Chondrocyte (in vitro differentiated cells): ENCODE results near the gene GCM1. TPM values are rescaled to one million over a fixed set of nuclear protein-coding genes. Genes with fewer than 3 reads are reported as not detected.
A peak's percentile ranks its signal among the peaks of the same experiment; 100 is the strongest.
"Not testable (repeated sequence)": the region's sequence is repeated elsewhere in the genome, so short reads cannot be mapped to it uniquely, and the experiment has no call there.

Experiments
- DNase-seq: peaks from one replicate; pipeline ENCODE4 v3.0.0; 2021; ENCODE audit warnings: mixed read lengths, low spot score
- H3K27ac Mint-ChIP-seq: one replicate; pipeline ENCODE4 v1.8.0; 2021; ENCODE audit warnings: mild to moderate bottlenecking, moderate library complexity, mixed read lengths; ENCODE audit not compliant: unreplicated experiment
- H3K27me3 Mint-ChIP-seq: 2 replicates; pipeline ENCODE4 v1.8.0; 2021; ENCODE audit warnings: low read depth, mixed read lengths
- H3K36me3 Mint-ChIP-seq: 2 replicates; pipeline ENCODE4 v1.8.0; 2021; ENCODE audit warnings: low read depth, mixed read lengths
- H3K4me1 Mint-ChIP-seq: 2 replicates; pipeline ENCODE4 v1.8.0; 2021; ENCODE audit warnings: low read depth, mild to moderate bottlenecking, mixed read lengths
- H3K4me3 Mint-ChIP-seq: one replicate; pipeline ENCODE4 v1.8.0; 2021; ENCODE audit warnings: mild to moderate bottlenecking, moderate library complexity, mixed read lengths; ENCODE audit not compliant: unreplicated experiment
- H3K9me3 Mint-ChIP-seq: 2 replicates; pipeline ENCODE4 v1.8.0; 2021; ENCODE audit warnings: low read depth, mixed read lengths
- total RNA-seq: library from RNA; stranded (reverse); gene quantifications from 3 replicates; pipeline ENCODE4 v1.2.1, GENCODE V29; 2021
- TF ChIP-seq, protein P1 (sequence below): fragments of 200-600 bp; sonication (generic); IDR thresholded peaks from 2 replicates; pipeline ENCODE4 v1.5.0; 2021; ENCODE audit warnings: antibody characterized with exemption, mild to moderate bottlenecking, moderate library complexity

Gene GCM1
- total RNA-seq, 1 donor from 2014 or later, result not detected

DNA sequence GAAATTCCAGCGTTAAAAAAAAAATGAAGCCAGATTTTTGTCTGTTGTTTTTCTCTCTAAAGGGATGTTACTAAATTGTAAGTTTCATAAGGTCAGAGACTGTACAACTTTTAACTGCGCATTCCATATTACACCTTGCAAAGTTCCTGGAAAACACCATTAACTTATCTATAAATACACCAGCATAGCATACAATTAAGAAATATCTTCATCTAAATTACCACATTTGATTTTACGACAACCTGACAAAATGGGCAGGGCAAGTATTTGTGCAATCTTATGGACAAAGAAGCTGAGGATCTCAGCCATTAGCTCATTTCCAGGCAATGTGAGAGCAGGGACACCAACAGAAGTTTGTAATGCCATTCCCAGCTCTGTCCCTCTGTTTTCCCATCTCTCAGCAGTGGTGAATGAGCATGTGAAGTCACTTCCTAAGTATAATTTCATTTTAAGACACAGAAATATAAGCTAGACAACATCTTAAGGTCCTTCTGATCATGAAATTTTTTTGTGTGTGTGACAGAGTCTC, 12.9 kb upstream of the GCM1 start:
- Mint-ChIP-seq H3K4me3 (no peak overlapping the region), H3K4me1 (peaks cover 46% of the 10 kb centered on the region), H3K9me3 (peaks cover 6% of the 10 kb centered on the region), H3K27ac (peak overlapping the region; percentile 70), H3K36me3 (no peaks in the 10 kb centered on the region), H3K27me3 (no peaks in the 10 kb centered on the region)
- TF ChIP-seq, protein P1, sequence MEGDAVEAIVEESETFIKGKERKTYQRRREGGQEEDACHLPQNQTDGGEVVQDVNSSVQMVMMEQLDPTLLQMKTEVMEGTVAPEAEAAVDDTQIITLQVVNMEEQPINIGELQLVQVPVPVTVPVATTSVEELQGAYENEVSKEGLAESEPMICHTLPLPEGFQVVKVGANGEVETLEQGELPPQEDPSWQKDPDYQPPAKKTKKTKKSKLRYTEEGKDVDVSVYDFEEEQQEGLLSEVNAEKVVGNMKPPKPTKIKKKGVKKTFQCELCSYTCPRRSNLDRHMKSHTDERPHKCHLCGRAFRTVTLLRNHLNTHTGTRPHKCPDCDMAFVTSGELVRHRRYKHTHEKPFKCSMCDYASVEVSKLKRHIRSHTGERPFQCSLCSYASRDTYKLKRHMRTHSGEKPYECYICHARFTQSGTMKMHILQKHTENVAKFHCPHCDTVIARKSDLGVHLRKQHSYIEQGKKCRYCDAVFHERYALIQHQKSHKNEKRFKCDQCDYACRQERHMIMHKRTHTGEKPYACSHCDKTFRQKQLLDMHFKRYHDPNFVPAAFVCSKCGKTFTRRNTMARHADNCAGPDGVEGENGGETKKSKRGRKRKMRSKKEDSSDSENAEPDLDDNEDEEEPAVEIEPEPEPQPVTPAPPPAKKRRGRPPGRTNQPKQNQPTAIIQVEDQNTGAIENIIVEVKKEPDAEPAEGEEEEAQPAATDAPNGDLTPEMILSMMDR, result no peak
- no peak for DNase-seq

DNA sequence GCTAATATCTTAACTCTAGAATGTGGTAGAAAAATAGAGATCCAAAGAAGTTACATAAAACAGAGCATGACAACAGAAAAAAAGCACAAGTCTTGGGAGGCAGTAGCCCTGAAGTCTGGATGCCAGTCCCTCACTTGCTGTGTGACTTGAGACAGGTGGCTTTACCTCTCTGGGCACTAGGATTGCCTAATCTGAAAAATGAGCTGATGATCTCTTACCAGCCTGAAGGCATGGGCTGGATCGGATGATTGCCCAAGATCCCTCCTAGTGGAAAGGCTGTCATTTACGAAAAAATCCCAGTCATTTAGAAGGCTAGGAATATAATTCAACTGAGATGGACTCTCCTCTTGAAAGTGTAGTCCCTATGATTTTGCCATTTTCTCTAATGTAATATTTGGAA, 10.9 kb upstream of the GCM1 start:
- peaks cover 36% of the 10 kb centered on the region for H3K4me1 Mint-ChIP-seq
- no peaks in the 10 kb centered on the region for H3K36me3 Mint-ChIP-seq
- no peaks in the 10 kb centered on the region for H3K27me3 Mint-ChIP-seq
- H3K4me3 Mint-ChIP-seq, result no peak overlapping the region
- peaks cover 6% of the 10 kb centered on the region for H3K9me3 Mint-ChIP-seq
- no peak overlapping the region for H3K27ac Mint-ChIP-seq
- TF ChIP-seq, protein P1, result peak; percentile 22
- DNase-seq, result no peak

DNA sequence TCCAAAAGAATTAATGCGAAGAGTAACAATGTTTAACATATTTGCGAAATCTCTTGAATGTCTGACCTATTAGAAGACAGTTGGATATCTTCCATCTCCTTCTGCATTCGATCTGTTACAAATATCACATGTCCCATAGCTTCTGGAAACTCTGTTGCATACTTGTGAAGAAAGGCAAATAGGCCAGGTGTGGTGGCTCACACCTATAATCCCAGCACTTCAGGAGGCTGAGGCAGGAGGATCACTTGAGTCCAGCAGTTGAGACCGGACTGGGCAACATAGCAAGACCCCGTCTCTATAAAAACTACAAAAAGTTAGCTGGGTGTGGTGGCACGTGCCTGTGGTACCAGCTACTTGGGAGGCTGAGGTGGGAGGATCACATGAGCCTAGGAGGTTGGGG, 9.4 kb upstream of the GCM1 start:
- H3K4me1 Mint-ChIP-seq, result peaks cover 26% of the 10 kb centered on the region
- not testable (repeated sequence) for H3K4me3 Mint-ChIP-seq, H3K27ac Mint-ChIP-seq, H3K9me3 Mint-ChIP-seq, H3K27me3 Mint-ChIP-seq, H3K36me3 Mint-ChIP-seq, DNase-seq

DNA sequence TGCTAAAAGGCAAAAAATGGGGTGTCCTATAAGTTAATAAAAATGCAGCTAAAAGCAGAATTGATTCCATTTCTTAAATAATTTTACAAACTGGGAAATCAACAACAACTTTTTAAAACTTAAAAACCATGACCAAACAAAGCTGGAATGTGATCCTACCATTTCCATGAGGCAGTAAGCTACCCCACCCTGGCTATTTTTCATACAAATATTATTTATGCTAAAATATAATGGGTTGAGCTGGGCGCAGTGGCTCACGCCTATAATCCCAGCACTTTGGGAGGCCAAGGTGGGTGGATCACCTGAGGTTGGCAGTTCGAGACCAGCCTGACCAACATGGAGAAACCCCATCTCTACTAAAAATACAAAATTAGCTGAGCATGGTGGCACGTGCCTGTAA, 6.6 kb upstream of the GCM1 start:
- H3K4me3 Mint-ChIP-seq, H3K27me3 Mint-ChIP-seq, H3K4me1 Mint-ChIP-seq, DNase-seq, H3K36me3 Mint-ChIP-seq, H3K27ac Mint-ChIP-seq, H3K9me3 Mint-ChIP-seq: not testable (repeated sequence)

DNA sequence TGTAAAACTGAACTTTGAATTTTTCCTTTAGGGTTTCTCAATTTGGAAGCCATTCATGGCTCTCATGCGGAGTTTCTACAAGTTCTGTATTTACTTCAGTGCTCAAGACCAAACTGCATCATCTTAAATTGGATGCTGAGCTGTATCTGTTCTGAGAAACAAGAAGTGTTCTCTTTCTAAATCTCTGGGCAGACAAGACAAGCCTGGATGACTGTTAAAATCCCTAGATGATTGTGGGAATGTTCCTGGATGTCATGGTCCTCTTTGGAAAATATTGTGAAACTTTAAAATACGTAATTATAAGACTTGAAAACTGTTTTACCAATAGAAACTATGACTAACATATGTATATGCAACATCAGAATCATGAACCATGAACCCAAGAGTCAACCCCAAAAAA, 6.2 kb upstream of the GCM1 start:
- H3K36me3 Mint-ChIP-seq, result no peaks in the 10 kb centered on the region
- no peak overlapping the region for H3K27ac Mint-ChIP-seq
- no peak overlapping the region for H3K4me3 Mint-ChIP-seq
- no peak for DNase-seq
- no peaks in the 10 kb centered on the region for H3K9me3 Mint-ChIP-seq
- TF ChIP-seq, protein P1, result no peak
- no peaks in the 10 kb centered on the region for H3K27me3 Mint-ChIP-seq
- H3K4me1 Mint-ChIP-seq, result no peaks in the 10 kb centered on the region

DNA sequence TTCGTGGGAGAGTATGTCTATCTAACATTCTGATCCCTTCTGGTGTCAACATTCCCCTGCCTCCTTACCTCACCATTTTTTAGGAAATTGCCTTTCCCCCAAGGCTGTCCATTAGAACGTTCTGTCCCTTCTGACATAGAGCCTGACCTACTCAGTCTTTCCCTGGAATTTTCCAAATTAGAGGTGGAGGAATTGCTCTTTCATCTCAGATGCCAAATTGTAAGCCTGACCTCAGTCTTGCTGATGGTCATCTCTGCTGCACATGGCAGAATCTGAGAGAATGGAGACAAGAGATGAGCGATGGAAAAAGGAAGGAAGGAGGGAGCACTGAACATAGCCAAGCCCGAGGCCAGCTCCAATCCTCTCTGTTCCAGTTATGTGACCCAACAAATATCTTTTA, 5.4 kb upstream of the GCM1 start:
- no peaks in the 10 kb centered on the region for H3K36me3 Mint-ChIP-seq
- H3K4me1 Mint-ChIP-seq, result no peaks in the 10 kb centered on the region
- no peak overlapping the region for H3K27ac Mint-ChIP-seq
- TF ChIP-seq, protein P1, result no peak
- no peaks in the 10 kb centered on the region for H3K9me3 Mint-ChIP-seq
- no peak for DNase-seq
- no peaks in the 10 kb centered on the region for H3K27me3 Mint-ChIP-seq
- H3K4me3 Mint-ChIP-seq, result no peak overlapping the region
